ENCODE results near the gene CARD6. TPM values are rescaled to one million over a fixed set of nuclear protein-coding genes. Genes with fewer than 3 reads are reported as not detected.
"Not testable (repeated sequence)": the region's sequence is repeated elsewhere in the genome, so short reads cannot be mapped to it uniquely, and the experiment has no call there.

The CARD6 gene
- total and polyA plus RNA-seq, 10 of the 15 experiments (the other 5 are each of a cell fraction or from before 2014, with no cell fraction given) = 0.29 to 1.2 (median 0.62) TPM

- H4K20me1 ChIP-seq (ENCODE audit: control insufficient read depth, insufficient read depth); H3K27me3 ChIP-seq (replicated peaks in 1 of 2; ENCODE audit: control insufficient read depth in 2 of 2, insufficient read depth in 2 of 2, low read length in 1 of 2); BruUV-seq (replicated peaks); ATAC-seq; SMC1A ChIA-PET (ENCODE audit: uncharacterized antibody, unreplicated experiment); H3K4me2 ChIP-seq (ENCODE audit: control insufficient read depth, insufficient read depth); H3K9me3 ChIP-seq (replicated peaks; ENCODE audit: control insufficient read depth, insufficient read depth, low read length); POLR2A ChIA-PET; FAIRE-seq; intact Hi-C loops (cut with micrococcal nuclease; ENCODE audit: unreplicated experiment); H3K79me2 ChIP-seq (ENCODE audit: control insufficient read depth, insufficient read depth, low read length); in situ Hi-C loops (cut with MboI); DNase-seq (ENCODE audit: low read depth, low spot score); H3K36me3 ChIP-seq (ENCODE audit: control insufficient read depth in 2 of 2, insufficient read depth in 2 of 2, low read length in 1 of 2); H3K4me1 ChIP-seq (ENCODE audit: control insufficient read depth, insufficient read depth, low read length); CTCF ChIA-PET; H3K9ac ChIP-seq (ENCODE audit: control insufficient read depth, insufficient read depth, low read length); H2AFZ ChIP-seq (ENCODE audit: control insufficient read depth, low read depth, low read length); RAD21 ChIA-PET (ENCODE audit: unreplicated experiment); H3K27ac ChIP-seq (ENCODE audit: control insufficient read depth, insufficient read depth); H3K4me3 ChIP-seq: not testable (repeated sequence)
- 46% methylated on average over 5 of the region's 5 CpGs for WGBS (ENCODE audit: insufficient coverage, insufficient replicate concordance, low lambda C conversion rate, missing lambda C conversion rate)
These were observed 23.8 kb downstream of the CARD6 start for GRCh38 chr5:40865004-40865403.

GRCh38 chr5:40866844-40867243, 25.7 kb downstream of the CARD6 start:
- H3K4me2 ChIP-seq (ENCODE audit: control insufficient read depth, insufficient read depth) = no peak overlapping the region
- no TSS peak for BruUV-seq (replicated peaks)
- FAIRE-seq = no peak
- no peak overlapping the region for H2AFZ ChIP-seq (ENCODE audit: control insufficient read depth, low read depth, low read length)
- no peaks in the 10 kb centered on the region for H3K36me3 ChIP-seq (ENCODE audit: control insufficient read depth in 2 of 2, insufficient read depth in 2 of 2, low read length in 1 of 2)
- intact Hi-C loops (cut with micrococcal nuclease; ENCODE audit: unreplicated experiment) = no loop called here
- no peaks in the 10 kb centered on the region for H4K20me1 ChIP-seq (ENCODE audit: control insufficient read depth, insufficient read depth)
- no peaks in the 10 kb centered on the region; the same call in 2 of the 3 replicates for H3K9me3 ChIP-seq (replicated peaks; ENCODE audit: control insufficient read depth, insufficient read depth, low read length)
- SMC1A ChIA-PET (ENCODE audit: uncharacterized antibody, unreplicated experiment) = no interaction called here
- no peak for ATAC-seq
- no peaks in the 10 kb centered on the region; a peak in 1 of 4 replicates for H3K27me3 ChIP-seq (replicated peaks in 1 of 2; ENCODE audit: control insufficient read depth in 2 of 2, insufficient read depth in 2 of 2, low read length in 1 of 2)
- no peaks in the 10 kb centered on the region for H3K79me2 ChIP-seq (ENCODE audit: control insufficient read depth, insufficient read depth, low read length)
- CTCF ChIA-PET = no interaction called here
- H3K4me1 ChIP-seq (ENCODE audit: control insufficient read depth, insufficient read depth, low read length) = no peaks in the 10 kb centered on the region
- WGBS (ENCODE audit: insufficient coverage, insufficient replicate concordance, low lambda C conversion rate, missing lambda C conversion rate) = 46% methylated on average over 5 of the region's 5 CpGs
- H3K27ac ChIP-seq (ENCODE audit: control insufficient read depth, insufficient read depth) = no peak overlapping the region
- POLR2A ChIA-PET = no interaction called here
- in situ Hi-C loops (cut with MboI) = no loop called here
- no peak overlapping the region for H3K9ac ChIP-seq (ENCODE audit: control insufficient read depth, insufficient read depth, low read length)
- no peak for DNase-seq (ENCODE audit: low read depth, low spot score)
- H3K4me3 ChIP-seq = no peak overlapping the region
- RAD21 ChIA-PET (ENCODE audit: unreplicated experiment) = no interaction called here
- TF ChIP-seq CREB1 (IDR thresholded peaks at IDR 0.05; ENCODE audit: low read depth) = no peak
- no peak for TF ChIP-seq CHD1 (IDR thresholded peaks at IDR 0.05; ENCODE audit: low read depth, low read length)
- TF ChIP-seq E2F8 (IDR thresholded peaks at IDR 0.05; ENCODE audit: low read depth, partially characterized antibody) = no peak
- TF ChIP-seq E2F4 (IDR thresholded peaks at IDR 0.05; ENCODE audit: low read depth, low read length) = no peak
- TF ChIP-seq ZBTB40 (IDR thresholded peaks at IDR 0.05; ENCODE audit: borderline replicate concordance) = no peak
- no peak for TF ChIP-seq TARDBP (IDR thresholded peaks at IDR 0.05; ENCODE audit: borderline replicate concordance)
- TF ChIP-seq TBL1XR1 (IDR thresholded peaks at IDR 0.05; ENCODE audit: low read depth, low read length) = no peak
- no peak for TF ChIP-seq GABPA (IDR thresholded peaks at IDR 0.05; ENCODE audit: low read depth)
- TF ChIP-seq YBX1 (IDR thresholded peaks at IDR 0.05) = no peak
- no peak for TF ChIP-seq RELA (IDR thresholded peaks at IDR 0.05; ENCODE audit: borderline replicate concordance, partially characterized antibody)
- TF ChIP-seq CHD2 (IDR thresholded peaks at IDR 0.05; ENCODE audit: borderline replicate concordance, low read depth, low read length) = no peak

Measured in GM12878 (cell line).